Dedifferentiated amniotic fluid mesenchymal stem cell (primary cell): Measurements from ENCODE around the gene POLRMT.
"Not testable (repeated sequence)": the region's sequence is repeated elsewhere in the genome, so short reads cannot be mapped to it uniquely, and the experiment has no call there.

Experiments used
- DNase-seq: peaks from one replicate; pipeline ENCODE4 v3.0.0-alpha.2; 2016; ENCODE audit errors: extremely low spot score

POLRMT gene

DNA sequence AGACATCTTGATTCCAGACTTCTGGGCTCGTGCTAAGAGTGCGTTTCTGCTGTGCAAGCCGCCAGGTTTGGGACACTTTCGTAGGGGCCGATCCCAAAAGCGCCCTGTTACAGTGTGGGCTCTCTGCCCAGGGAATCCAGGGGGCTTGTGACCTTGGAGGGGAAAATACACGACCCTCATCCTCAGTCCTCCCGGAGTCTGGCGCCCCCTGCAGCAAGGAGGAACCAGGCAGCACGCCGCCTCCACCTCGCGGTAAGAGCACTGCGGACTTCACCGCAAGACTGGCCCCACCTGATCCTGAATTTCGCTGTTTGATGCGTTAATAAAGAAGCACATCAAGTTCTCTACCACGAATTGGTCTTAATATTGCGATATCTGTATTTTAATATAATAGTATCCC lies 5.2 kb downstream of the POLRMT start:
- DNase-seq, result no peak

DNA sequence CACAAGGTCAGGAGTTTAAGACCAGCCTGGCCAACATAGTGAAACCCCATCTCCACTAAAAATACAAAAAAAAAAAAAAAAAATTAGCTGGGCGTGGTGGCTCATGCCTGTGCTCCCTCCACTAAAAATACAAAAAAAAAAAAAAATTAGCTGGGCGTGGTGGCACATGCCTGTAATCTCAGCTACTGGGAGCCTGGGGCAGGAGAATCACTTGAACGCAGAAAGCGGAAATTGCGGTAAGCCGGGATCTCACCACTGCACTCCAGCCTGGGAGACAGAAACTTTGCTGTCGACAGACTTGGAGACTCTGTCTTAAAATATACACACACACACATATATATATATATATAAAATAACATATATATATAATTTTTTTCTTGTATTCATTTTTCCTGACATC lies 6.8 kb downstream of the POLRMT start:
- DNase-seq, result not testable (repeated sequence)

DNA sequence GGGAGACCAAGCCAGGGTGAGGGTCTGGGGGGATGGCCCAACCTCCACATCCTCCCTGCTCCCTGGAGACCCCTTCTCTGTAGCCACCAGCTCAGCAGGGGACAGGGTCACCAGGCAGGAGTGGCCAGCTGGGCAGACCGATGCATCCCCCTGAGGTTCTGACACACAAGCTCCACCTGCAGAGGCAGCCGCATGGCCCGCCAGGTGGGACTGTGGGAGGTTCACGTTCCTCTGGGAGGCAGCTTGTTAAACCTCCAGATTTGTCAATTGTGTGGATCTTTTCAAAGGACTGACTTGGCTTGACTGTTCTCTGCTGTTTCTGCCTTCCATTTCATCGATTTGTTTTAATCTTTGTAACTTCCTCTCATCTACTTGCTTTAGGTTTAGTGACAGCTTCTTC lies 8.1 kb downstream of the POLRMT start:
- no peak for DNase-seq

DNA sequence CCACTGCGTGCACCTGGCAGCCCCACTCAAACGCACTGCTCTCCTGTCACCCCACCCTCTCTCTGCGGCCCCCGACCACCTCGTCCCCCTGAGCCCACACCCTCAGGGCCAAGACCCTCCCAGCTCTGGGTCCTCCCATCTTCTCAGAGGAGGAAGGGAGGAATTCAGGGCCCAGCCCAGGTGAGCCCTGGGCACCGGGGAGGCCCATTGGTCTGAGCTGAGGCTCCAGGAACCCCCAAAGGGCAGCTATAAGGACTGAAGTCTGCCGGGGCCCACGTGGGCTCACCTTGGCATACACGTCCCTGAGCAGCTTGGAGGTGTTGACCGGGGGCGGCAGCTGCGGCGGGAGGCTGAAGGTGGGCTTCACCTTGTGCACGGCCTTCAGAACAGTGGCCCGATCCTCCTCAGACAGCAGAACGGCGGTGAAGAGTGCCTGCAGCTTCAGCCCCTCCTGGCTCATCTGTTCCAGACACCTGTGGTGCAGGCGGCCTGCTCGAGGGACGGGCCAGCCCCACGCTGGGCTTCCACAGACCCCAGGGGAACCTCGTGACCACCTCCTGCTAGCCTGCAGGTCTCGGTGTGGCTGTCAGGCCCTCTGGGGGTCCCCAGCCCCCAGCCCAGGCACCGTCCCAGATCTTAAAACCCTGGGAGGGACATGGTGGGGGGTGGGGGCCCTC lies 8.8 kb downstream of the POLRMT start:
- DNase-seq, result no peak

DNA sequence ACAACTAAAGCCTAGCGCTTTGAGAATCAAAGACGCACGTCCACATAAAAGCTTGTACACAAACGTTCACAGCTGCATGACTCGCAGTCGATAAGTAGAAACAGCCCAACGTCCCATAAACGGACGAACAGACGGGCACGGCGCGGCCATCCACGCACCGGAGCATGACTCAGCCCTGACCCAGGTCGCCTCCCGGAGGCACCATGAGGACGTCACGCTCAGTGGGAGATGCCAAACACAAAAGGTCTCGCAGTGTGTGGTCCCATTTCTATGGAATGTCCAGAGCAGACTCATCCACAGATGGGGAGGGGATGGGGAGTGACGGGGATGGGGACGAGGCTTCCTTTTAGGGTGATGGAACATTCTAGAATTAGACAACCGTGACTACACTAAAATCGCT lies 9.4 kb downstream of the POLRMT start:
- peak; percentile 59 for DNase-seq

DNA sequence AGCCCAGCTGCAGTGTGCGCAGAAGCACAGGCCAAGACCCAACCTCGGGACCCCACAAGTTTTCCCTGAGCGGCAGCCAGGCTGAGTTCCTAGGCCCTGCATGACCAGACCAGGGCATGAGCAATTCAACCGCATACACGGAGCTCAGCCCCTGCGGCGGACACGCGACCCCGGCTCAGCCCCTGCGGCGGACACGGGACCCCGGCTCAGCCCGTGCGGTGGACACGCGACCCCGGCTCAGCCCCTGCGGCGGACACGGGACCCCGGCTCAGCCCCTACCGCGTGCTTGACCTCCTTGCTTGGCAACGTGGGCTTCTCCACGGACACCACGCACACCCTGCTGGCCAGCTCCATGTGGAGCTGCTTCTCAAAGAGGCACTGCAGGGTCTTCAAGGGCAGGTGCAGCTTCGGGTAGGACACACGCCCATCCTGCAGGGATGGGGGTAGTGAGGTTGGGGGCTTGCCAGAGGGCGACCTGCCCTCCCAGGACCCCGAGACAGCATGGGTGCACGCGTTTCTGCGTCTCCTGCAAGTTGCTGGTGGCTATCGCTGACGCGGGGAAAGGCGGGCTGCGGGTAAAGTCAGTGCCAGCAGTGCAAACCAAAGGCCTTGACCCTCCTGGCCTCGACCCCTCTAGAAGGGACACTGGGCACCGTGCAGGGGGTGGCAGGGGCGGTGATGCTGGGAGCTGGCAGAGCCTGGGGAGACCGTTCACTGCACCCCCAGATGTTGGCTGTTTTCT lies 10.0 kb downstream of the POLRMT start:
- DNase-seq, result no peak

DNA sequence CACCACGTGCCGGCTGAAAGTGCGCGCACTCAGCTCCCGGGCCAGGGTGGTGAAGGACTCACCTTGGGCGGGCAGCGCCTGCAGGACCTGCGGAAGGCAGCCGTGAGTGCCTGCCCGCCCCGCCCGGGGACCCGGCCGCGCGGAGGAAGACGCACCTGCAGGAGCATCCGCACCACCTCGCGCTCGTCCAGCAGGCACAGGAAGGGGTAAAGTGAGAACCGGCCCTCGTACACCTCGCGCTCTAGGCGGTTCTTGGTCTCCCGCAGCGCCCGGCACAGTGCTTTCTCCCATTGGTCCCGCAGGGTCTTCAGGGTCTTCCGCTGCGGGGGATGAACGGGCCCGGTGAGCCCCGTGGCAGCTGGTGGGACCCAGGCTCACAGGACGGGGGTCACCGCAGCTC lies 10.7 kb downstream of the POLRMT start:
- DNase-seq, result no peak

DNA sequence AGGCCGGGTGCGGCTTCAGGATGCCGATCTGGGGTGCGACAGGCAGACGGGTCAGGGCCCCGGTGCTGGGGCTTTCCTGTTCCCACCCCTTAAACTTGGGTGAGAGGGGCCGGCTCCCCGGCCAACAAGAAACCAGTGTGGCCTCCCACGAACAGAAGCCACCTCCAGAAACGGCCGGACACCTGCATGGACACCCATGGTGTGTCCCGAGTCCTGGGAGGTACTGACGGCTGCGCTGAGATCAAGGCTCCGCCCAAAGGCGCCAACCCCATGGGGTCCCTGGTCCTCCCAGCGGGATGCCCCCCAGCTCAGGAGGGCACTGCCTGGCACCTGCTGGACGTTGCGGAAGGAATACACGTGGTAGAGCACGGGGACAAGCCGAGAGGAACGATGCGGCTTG lies 11.5 kb downstream of the POLRMT start:
- DNase-seq, result no peak

DNA sequence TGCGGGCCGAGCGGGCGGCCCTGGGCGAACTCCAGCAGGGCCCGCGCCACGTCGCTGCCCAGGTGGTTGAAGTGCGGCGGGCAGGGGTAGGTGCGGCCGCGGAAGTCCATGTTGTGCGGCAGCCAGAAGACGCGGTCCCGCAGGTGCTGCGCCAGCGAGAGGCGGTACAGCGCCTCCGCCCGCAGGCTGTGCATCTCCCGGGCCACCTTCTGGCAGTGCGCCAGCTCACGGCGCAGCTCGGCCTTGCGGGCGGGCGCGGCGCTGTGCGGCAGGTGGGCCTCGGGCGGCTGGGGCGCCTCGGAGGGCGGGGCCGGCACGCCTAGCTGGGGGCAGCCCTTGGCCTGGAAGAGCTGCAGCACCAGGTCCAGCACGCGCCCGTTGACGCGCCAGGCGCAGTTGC lies 12.1 kb downstream of the POLRMT start:
- DNase-seq, result not testable (repeated sequence)

DNA sequence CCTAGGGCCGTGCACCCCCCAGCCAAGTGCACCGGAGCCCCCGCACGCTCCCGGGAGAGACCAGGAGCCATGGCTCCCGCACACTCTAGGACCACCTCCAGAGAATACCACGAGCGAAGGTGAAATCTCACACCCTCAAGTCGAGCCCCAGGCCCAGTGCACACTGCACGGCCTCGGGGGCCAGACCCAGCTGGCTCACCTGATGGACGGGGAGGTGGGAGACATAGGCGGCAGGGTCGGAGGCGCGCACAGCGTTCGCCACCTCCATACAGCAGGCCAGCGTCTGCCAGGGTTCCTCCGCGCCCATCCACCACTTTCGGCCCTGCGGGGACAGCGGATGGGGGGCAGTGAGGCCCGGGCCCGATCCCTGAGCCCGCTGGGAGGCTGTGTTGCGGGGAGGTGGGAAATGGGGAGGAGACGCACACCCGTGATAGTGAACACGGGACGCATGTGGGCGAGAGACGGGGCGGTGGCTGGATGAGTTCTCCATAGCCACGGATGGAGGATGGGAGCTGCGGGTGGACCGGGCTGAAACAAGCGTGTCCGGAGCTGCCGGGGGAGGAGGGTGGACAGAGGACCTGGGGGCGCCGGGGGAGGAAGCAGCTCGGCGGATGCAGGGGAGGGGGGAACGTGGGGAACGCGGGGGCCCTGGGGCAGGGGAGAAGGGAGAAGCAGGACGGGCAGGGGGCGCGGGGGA lies 13.0 kb downstream of the POLRMT start:
- DNase-seq, result no peak

DNA sequence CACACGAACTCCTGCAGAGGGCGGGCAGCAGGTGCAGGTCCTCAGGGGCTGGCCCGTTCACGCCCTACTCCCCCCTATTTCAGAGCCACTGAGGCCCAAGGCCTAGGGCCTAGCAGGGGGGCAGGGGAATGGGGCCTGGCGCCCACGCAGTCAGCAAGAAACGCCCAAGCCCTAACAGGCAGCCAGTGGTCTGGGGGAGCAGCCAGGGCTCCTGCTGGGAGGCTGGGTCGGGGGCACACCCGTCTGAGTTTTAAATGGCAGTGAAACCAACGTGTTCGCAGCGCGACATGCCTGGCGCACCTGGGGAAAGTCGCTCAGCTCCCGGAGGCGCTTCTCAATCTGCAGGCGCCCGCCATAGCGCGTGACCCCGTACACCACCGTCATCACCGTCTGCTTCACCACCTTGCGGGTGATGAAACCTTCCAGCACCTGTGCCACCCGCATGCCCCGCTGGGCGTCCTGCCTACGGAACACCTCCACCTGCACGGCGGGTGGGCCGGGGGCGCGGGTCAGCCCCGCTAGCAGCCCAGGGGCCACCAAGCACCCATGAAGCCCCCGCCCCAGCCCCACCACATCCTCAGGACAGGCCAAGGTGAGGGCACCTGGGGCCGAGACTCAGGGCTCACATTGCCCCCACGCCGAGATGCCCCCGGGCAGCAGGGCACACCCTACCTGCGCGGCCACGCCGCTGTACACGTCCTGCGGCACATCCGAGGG lies 13.9 kb downstream of the POLRMT start:
- DNase-seq, result no peak

DNA sequence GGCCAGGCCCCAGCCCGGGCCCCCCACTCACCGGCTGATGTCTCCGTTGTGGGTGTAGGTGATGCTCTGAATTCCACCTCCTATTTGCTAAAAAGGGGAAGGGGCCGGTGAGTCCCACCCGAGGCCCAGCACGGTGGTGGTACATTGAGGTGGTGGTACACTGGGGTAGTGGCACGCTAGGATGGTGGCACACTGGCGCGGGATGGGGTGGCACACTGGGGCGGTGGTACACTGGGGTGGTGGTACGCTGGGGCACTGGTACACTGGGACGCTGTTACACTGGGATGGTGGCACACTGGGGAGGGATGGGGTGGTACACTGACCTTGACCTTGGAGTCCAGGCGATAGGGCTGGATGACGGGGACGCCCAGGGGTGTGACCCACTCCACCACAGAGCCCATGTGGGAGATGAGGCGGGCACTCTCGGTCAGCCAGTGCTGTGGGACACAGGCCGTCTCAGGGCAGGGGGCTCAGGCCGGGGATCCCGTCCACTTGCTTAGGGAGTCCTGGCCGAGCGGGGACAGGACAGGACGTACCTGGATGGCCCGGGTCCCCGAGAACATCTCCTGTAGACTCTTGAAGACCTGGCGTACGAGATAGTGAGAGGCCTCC lies 14.6 kb downstream of the POLRMT start:
- DNase-seq, result no peak

DNA sequence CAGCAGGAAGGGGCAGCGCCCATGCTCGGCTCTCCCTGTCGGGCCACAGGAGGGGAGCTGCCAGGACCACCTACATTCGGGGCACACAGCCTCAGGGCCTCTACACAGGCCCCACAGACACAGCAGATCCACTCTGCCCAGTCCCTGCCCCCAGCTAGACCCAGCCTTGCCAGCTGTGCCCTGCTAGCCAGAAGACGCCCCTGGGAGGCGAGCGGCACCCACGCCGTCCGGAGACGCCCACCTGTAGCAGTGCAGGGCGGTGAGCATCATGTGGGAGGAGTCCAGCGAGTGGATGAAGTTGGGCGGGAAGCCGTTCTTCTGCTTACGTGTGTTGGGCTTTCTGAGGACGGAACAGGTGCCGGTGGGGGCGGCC lies 15.1 kb downstream of the POLRMT start:
- no peak for DNase-seq

DNA sequence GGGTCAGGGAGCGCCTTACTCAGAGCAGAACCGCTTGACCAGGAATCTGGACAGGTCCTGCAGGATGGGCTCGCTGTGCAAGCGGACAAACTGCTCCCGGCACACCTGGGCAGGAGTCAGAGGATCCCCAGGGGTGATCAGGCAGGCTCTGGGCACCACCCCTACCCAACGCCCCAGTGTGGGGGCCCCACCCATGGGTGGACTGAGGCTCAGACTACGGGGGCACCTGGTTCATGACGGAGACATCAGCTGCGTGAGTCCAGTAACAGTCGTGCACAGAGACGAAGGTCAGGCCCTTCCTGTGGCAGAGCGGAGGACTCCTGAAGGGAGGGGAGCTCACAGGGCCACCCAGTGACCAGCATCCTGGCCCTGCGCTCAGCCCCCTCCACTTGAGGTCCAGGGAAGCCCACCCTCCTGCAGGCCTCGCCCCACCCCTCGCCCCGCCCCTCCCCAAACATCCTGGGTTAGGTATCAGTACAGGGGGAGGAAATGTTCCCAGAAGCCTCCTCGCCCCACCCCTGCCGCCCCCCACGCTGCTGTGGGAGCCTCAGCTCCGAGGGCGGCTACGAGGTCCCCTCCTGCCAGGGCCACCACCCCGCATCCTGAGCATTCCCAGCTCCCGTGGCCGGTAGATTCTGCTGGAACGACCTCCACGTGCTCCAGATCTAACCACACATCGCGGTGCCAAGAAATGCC lies 15.6 kb downstream of the POLRMT start:
- DNase-seq, result no peak

DNA sequence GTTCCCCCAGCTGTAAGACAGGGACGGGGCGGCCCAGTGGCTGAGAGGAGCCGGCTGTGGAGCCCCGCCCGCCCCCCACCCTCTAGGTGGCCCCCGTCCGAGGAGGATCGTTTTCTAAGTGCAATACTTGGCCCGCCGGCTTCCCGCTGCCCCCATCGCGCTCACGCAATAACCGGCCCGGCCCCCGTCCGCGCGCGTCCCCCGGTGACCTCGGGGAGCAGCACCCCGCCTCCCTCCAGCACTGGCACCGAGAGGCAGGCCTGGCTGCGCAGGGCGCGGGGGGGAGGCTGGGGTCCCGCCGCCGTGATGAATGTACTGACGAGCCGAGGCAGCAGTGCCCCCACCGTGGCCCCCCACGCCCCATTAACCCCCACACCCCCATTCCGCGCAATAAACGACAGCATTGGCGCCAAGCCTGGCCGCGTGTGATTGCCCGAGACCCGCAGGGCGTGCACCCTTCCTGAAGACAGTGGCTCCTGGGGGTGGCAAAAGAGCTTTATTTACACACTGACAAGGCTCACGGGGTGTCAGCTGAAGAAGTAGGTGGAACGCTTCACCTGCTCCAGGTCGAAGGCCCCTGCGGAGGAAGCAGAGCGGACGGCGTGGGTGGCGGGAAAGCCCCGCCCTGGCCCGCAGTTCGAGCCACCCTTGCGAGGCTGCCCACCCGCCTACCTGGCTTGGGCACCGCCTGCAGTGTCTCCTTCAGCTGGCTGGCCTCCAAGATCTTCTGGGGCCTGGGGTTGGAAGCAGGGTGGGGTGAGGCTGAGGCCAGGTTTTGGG lies 16.4 kb downstream of the POLRMT start:
- no peak for DNase-seq

DNA sequence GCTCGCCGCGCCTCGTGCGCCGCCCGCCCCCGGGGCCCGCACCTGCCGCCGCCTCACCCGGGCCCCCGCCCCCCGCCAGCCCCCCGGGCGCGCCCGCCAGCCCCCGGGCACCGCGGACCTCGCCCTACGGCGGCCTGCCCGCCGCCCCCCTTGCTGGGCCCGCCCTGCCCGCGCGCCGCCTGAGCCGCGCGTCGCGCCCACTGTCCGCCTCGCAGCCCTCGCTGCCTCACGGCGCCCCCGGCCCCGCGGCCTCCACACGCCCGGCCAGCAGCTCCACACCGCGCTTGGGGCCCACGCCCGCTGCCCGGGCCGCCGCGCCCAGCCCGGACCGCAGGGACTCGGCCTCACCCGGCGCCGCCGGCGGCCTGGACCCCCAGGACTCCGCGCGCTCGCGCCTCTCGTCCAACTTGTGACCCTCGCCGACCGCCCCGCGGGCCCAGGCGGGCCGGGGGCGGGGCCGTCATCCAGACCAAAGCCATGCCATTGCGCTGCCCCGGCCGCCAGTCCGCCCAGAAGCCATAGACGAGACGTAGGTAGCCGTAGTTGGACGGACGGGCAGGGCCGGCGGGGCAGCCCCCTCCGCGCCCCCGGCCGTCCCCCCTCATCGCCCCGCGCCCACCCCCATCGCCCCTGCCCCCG lies 17.2 kb downstream of the POLRMT start:
- no peak for DNase-seq

DNA sequence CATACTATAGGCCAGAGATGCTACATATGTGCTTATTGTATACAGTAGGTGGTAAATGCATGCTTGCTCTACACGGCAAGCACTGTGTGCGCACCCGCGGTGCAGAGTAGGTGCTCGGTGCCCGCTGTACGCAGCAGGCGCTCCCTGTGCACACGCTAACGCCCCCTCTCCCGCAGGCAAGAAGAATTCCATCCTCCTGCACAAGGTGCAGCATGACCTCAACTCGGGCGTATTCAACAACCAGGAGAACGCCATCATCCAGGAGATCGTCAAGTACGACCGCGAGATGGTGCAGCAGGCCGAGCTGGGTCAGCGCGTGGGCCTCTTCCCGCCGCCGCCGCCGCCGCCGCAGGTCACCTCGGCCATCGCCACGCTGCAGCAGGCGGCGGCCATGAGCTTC lies 17.7 kb downstream of the POLRMT start:
- no peak for DNase-seq

DNA sequence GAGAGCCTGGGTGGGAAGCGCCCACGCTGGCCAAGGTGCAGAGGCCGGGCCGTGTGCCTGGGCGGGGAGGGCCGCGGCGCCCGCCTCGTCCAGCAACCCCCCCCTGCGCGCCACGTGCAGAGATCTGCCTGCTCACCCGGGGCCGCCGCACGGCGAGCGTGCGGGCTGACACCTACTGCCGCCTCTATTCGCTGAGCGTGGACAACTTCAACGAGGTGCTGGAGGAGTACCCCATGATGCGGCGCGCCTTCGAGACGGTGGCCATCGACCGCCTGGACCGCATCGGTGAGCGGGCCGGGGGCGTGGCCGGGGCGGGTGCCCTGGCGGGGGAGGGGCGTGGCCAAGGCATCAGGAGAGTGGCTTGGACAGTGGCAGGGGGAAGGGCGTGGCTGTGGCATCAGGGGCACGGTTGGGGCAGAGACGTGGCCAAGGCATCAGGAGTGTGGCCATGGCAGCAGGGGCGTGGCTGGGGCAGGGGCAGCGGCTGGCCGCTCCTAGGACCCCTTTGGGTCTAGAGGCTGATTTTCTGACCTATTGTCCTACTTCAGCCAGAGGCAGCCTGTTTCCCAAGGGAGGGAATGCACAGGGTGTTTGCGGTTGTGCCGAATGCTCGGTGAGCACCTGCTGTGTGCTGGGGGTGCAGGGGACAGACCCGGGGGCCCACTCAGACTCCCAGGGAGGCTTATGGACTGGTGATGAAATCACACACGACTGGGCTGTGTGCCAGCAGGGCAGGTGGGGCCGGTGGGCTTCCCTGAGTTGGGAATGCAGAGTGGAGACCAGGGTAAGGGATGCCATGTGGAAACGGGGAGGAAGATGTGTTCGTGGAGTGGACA lies 19.4 kb downstream of the POLRMT start:
- no peak for DNase-seq

DNA sequence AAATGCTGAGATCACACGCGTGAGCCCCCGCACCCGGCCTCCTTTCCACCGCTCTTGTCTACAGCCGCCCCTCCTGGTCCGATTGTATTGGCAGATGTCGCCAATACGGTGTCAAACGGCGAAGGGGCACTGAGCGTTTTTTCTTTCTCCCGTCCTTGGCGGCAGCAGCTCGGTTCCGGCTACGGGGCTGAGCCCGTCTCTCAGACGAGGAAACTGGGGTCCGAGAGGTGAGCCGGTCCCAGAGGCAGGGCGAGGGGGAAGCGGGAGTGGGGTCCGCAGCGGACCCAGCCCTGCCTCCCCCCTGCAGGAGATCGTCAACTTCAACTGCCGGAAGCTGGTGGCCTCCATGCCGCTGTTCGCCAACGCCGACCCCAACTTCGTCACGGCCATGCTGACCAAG lies 20.4 kb downstream of the POLRMT start:
- no peak for DNase-seq
